HG03066 (cell line): ENCODE measurements around the gene PIK3R1.
A peak's percentile ranks its signal among the peaks of the same experiment; 100 is the strongest.

Source experiments
- ATAC-seq: cut with Tn5 transposase; IDR thresholded peaks from one replicate; pipeline ENCODE4 v1.9.1; 2021; ENCODE audit warnings: low read depth; ENCODE audit not compliant: unreplicated experiment

Gene PIK3R1

GRCh38 chr5:68249520-68249919 lies 34.0 kb downstream of the PIK3R1 start:
- no peak for ATAC-seq

DNA sequence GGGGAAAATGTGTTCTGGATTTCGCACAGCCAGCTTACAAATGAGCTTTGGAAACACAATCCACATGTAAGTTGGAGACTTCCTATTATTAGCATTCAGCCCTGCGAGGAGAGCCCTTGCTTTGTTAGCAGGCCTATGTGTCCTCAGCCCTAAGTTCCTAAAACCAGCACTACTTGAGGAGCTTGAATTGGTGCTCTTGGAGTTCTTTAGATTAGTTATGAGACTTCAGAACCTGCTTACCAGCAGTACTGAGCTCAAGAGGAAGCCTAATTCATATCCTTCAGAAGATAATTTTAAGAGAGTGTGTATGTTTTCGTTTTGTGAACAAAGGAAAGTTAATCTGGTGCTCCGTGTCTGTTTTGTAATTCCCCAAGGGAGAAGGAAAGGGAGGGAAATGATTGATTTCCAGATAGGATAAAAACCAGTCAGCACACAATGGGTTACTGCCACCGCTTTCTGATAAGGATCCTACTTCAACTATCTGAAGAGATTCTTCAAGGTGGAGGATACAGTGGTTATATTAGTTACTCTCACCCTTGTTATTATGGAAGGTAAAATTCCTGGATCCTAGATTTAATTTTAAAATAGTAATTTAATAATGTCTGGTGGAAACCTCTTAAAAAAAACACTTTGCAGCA lies 35.2 kb downstream of the PIK3R1 start:
- no peak for ATAC-seq

DNA sequence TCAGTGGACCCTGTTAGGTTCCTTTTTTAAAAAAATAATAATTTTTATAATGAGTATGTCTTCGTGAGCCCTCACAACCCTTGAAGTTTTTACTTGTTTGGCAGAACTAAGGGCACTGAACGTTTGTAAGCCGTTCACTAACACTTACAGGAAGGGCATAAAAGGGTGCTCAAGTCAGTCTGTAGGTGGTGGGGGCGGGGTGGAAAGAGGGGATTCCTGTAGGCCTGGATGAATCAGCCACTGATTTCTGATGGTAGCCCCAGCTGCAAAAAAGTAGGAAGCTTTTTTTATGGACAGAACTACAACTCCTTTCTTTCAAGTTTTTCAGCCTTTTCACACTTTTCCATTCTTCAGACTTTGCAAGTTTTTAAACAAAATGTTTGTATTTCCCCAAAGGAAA lies 35.8 kb downstream of the PIK3R1 start:
- ATAC-seq = no peak

GRCh38 chr5:68251804-68252522 lies 36.4 kb downstream of the PIK3R1 start:
- no peak for ATAC-seq

GRCh38 chr5:68252673-68253623 lies 37.4 kb downstream of the PIK3R1 start:
- peak; percentile 65 for ATAC-seq

- ATAC-seq = no peak
These were observed 38.3 kb downstream of the PIK3R1 start for GRCh38 chr5:68253624-68254585.

- ATAC-seq = no peak
These were observed 39.3 kb downstream of the PIK3R1 start for GRCh38 chr5:68254810-68255209.

GRCh38 chr5:68255305-68256120 lies 40.0 kb downstream of the PIK3R1 start:
- ATAC-seq = no peak

DNA sequence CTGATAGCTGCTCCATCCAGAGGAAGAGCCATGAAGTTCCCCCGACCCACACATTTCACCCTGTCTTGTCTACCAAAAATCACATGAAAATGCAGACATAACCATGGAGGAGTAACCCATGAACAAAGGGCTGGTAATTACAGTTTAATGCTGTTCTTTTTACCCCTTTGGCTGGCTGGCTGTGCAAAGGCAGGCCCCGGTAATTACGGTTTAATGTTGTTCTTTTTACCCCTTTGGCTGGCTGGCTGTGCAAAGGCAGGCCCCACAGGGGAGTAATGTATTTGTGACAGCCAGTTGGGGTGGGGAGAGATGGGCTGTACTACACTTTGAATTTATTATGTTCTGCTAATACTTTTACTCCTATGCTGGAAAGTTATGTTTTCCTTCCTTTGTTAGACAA lies 41.7 kb downstream of the PIK3R1 start:
- no peak for ATAC-seq

DNA sequence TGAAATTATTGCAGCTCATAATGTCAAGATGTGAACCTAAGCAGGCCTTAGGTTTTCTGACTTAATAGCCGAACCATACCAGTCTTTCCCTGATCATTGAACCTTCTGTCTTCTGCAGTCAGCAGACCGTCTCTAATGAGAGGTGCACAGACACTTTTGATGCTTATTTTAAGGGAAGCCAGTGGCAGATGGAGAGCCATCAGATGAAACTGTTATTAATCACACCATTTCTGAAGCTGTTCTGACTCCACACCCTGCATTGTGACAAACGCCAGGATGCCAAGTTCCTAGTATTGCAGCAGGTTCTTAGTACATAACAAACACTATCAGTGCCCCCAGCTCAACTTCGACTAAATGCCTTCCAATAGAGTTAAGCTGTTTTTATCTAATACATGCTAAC lies 43.0 kb downstream of the PIK3R1 start:
- no peak for ATAC-seq

DNA sequence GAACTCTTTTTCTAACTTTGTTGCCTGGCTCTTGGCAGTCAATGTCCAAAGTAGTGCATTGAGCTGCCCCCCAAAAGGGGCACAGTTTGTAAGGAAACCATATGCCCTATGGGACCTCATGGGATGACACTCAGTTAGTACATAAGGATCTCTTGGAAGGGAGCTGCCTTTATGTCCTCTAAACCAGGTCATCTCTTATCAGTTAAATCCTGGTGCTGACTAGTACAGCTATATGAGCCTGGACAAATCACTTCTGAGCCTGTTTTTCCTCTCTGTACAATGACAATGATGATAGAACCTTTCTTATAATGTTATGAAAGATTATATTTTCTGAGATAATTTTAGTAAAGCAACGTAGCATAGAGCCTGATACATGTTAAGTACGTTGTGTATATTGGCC lies 44.1 kb downstream of the PIK3R1 start:
- ATAC-seq = no peak

GRCh38 chr5:68260467-68260866 lies 44.9 kb downstream of the PIK3R1 start:
- ATAC-seq = no peak

DNA sequence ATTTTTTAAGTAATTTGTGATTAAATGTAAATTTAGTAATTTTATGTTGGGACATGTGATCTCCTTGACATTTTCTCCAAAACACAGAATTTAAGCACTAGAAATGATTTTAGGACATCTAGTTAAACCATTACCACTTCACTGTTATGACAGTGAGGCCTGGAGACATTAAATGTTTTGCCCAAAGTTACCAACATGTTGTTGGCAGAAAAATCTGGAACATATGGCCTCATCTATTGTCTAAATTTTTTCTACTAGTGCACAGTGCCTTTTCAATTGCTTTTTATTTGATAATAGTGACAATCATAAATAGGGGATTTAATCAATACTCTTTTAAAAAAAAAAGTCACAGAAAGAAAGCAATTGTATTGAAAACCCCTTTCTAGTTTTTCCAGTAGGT lies 45.6 kb downstream of the PIK3R1 start:
- no peak for ATAC-seq

DNA sequence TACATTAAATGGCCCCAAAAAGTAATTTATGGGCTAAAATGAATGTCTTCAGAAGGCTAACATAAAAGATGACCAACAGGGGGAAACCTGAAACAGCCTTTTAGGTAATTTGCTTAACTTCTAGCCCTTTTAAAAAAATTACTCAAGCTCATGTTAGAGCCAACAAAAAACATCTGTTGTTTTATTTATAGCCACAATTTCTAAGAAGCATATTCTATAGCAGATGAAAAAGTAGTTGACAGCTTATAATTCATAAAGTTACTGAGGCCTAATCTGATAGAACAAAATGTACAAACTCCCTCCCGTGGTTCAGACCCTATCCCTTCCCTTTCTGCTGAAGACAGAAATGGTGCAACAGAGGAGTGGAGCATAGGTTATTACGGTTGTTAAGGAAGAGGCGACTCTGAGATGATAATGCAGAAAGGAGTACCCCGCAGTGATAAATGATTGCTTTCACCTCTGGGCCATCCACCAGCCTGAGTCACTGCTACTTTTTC lies 46.1 kb downstream of the PIK3R1 start:
- no peak for ATAC-seq

GRCh38 chr5:68264024-68264956 lies 48.7 kb downstream of the PIK3R1 start:
- ATAC-seq = no peak

DNA sequence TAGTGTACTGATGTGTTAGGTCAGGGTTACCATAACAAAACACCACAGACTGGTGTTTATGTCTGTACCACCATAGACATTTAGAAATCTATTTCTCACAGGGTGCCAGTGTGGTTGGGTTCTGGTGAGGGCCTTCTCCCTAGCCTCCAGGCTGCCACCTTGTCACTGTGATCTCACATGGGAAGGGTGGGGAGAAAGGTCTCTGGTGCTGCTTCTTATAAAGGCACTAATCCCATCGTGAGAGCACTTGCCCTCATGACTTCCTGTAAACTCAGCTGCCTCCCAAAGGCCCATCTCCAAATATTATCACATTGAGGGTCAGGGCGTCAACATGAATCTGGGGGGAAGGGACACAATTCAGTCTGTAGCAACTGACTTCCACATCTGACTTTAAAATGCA lies 49.8 kb downstream of the PIK3R1 start:
- no peak for ATAC-seq

DNA sequence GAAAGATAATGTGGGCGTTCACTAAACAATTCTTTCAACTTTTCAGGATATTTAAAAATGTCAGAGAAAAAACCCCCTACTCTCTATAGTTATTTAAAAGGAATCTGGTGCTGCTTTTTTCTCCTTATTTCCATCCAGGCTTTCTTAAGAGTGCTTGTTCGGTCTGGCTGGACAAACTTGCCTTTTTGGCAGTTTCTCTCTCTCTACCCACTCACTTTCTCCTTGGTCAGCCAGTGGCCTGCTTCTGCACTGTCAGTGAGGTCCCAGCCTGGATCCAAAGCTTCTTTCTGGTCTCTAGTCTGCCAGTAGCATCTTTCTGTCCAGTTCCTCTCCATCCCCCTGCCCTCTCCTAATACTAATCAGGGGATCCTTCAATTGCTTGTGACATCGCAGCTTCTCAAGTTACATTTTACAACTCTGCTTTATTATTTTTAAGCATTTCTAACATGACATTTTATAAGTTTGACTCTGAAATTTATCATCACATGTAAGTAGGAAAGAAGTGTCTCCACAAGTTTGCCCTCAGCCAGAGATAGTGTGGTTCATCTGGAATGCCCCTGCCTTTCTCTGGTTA lies 50.4 kb downstream of the PIK3R1 start:
- ATAC-seq = no peak

DNA sequence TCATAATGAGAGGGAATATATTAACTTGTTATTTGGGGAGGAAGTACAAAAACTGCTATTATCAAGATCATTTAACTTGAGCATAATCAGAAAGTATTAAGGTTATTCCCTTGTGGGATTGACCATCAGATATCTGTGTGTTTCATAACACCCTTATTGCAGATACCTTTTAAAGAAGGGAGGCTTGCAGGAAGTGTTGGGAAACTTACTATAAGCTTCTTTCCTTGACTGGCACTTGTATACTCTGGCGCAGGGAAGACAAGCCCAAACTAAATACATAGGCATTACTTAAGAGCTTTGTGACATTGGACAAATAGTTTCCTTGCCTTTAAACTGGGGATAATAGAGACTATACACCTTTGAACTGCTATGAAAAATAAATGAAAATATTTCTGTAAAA lies 50.9 kb downstream of the PIK3R1 start:
- ATAC-seq = no peak
